DND-41 (cell line): Measurements from ENCODE around the gene GABRR2.

ENCODE experiments used
- ATAC-seq: fragments of 200-7000 bp; cut with Tn5 transposase; 3 replicates; pipeline ENCODE4 v1.9.1; 2021; ENCODE audit warnings: low read depth; ENCODE audit not compliant: insufficient read depth
- DNase-seq: peaks from one replicate; pipeline ENCODE4 v3.0.0-alpha.2; 2020
- H2AFZ ChIP-seq: 2 replicates; pipeline ENCODE4 v1.6.0; 2012; ENCODE audit warnings: low read depth, low read length
- H3K27ac ChIP-seq: 2 replicates; pipeline ENCODE4 v1.5.1; 2012; ENCODE audit warnings: low read length, inconsistent platforms
- H3K27me3 ChIP-seq: fragments of 200-600 bp; sonication (generic); 2 replicates; pipeline ENCODE4 v1.6.0; 2012; ENCODE audit warnings: low read length, mild to moderate bottlenecking, inconsistent platforms; ENCODE audit not compliant: insufficient read depth, poor library complexity
- H3K36me3 ChIP-seq: 2 replicates; pipeline ENCODE4 v1.5.1; 2012; ENCODE audit warnings: low read length, inconsistent platforms; ENCODE audit not compliant: insufficient read depth
- H3K4me1 ChIP-seq: 2 replicates; pipeline ENCODE4 v1.5.1; 2012; ENCODE audit warnings: mild to moderate bottlenecking, low read length; ENCODE audit not compliant: insufficient read depth
- H3K4me2 ChIP-seq: 2 replicates; pipeline ENCODE4 v1.6.0; 2012; ENCODE audit warnings: mild to moderate bottlenecking, moderate library complexity, low read length, inconsistent platforms; ENCODE audit not compliant: insufficient read depth
- H3K4me3 ChIP-seq, 2 experiments: fragments of 200-600 bp in 1 of 2; shearing (Covaris generic) in 1 of 2; 2 replicates each; pipeline ENCODE4 v1.5.1; 2012 to 2016; ENCODE audit warnings: inconsistent platforms in 2 of 2, low read length in 2 of 2, mild to moderate bottlenecking in 2 of 2, low read depth in 1 of 2, moderate library complexity in 1 of 2
- H3K79me2 ChIP-seq: 2 replicates; pipeline ENCODE4 v1.6.0; 2012; ENCODE audit warnings: low read length, inconsistent platforms; ENCODE audit not compliant: insufficient read depth
- H3K9ac ChIP-seq: 2 replicates; pipeline ENCODE4 v1.6.0; 2012; ENCODE audit warnings: low read depth, mild to moderate bottlenecking, inconsistent platforms, low read length, moderate library complexity
- H3K9me3 ChIP-seq: 2 replicates; pipeline ENCODE4 v1.5.1; 2012; ENCODE audit warnings: low read length, moderate library complexity, mild to moderate bottlenecking, inconsistent platforms; ENCODE audit not compliant: insufficient read depth, severe bottlenecking
- H4K20me1 ChIP-seq: 2 replicates; pipeline ENCODE4 v1.6.0; 2012; ENCODE audit warnings: low read length; ENCODE audit not compliant: insufficient read depth
- CTCF ChIP-seq: IDR thresholded peaks from 2 replicates; pipeline ENCODE4 v1.5.1; 2012; ENCODE audit warnings: borderline replicate concordance, low read length, moderate library complexity, mild to moderate bottlenecking; ENCODE audit not compliant: poor library complexity, severe bottlenecking; ENCODE audit errors: extremely low read depth
- EZH2 ChIP-seq: IDR thresholded peaks from 3 replicates; pipeline ENCODE4 v1.6.1; 2012; ENCODE audit warnings: borderline replicate concordance, low read depth, mild to moderate bottlenecking, moderate library complexity, low read length, inconsistent platforms; ENCODE audit not compliant: severe bottlenecking

GABRR2 gene

GRCh38 chr6:89221971-89222711 is 93.0 kb downstream of the GABRR2 start:
- no peak for TF ChIP-seq EZH2
- TF ChIP-seq CTCF, result no peak
- Histone ChIP-seq H2AFZ (no peak overlapping the region), H3K9ac (no peak overlapping the region), H3K4me2 (no peak overlapping the region), H3K27me3 (no peaks in the 10 kb centered on the region), H3K36me3 (no peaks in the 10 kb centered on the region), H3K4me3 (no peak overlapping the region), H3K9me3 (no peaks in the 10 kb centered on the region), H3K4me1 (no peaks in the 10 kb centered on the region), H3K79me2 (no peaks in the 10 kb centered on the region), H4K20me1 (no peaks in the 10 kb centered on the region), H3K27ac (no peak overlapping the region)
- DNase-seq (no peak), ATAC-seq (no peak)

GRCh38 chr6:89221129-89221528 is 94.0 kb downstream of the GABRR2 start:
- Histone ChIP-seq H2AFZ (no peak overlapping the region), H3K79me2 (no peaks in the 10 kb centered on the region), H3K9ac (no peak overlapping the region), H3K36me3 (no peaks in the 10 kb centered on the region), H3K4me3 (no peak overlapping the region), H4K20me1 (no peaks in the 10 kb centered on the region), H3K27ac (no peak overlapping the region), H3K4me2 (no peak overlapping the region), H3K9me3 (no peaks in the 10 kb centered on the region), H3K4me1 (no peaks in the 10 kb centered on the region), H3K27me3 (no peaks in the 10 kb centered on the region)
- DNase-seq (no peak), ATAC-seq (peak; percentile 63; the same call in 2 of the 3 replicates)
- TF ChIP-seq CTCF, result no peak
- TF ChIP-seq EZH2, result no peak

- H3K9me3 ChIP-seq, result no peaks in the 10 kb centered on the region
- DNase-seq (no peak), ATAC-seq (no peak)
- no peak within 1 kb of the TSS for H3K27ac ChIP-seq
- H3K36me3 ChIP-seq, result no peaks in the 10 kb centered on the region
- TF ChIP-seq EZH2, result no peak
- no peak for TF ChIP-seq CTCF
- H3K9ac ChIP-seq, result no peak within 1 kb of the TSS
- no peak within 1 kb of the TSS for H2AFZ ChIP-seq
- no peak within 1 kb of the TSS for H3K4me3 ChIP-seq
- no peak within 1 kb of the TSS for H3K4me2 ChIP-seq
- H3K27me3 ChIP-seq, result no peaks in the 10 kb centered on the region
- no peaks in the 10 kb centered on the region for H3K79me2 ChIP-seq
- H4K20me1 ChIP-seq, result no peaks in the 10 kb centered on the region
- H3K4me1 ChIP-seq, result no peaks in the 10 kb centered on the region
Measured at GRCh38 chr6:89217299-89217910, 97.7 kb downstream of the GABRR2 start, which contains the start of gene GABRR1. TSS of gene GABRR1 (minus strand) at chr6:89217358. CDS start at chr6:89217322, 36 bp downstream.
